Bronchial epithelial cell (primary cell): Measurements from ENCODE around the gene FER1L5. TPM values are rescaled to one million over a fixed set of nuclear protein-coding genes. Genes with fewer than 3 reads are reported as not detected.

Experiments used
- DNase-seq: peaks from one replicate; pipeline ENCODE4 v3.0.0-alpha.2; 2010; ENCODE audit warnings: low read depth
- FAIRE-seq: peaks from 2 replicates; lab custom pipeline; 2011; peaks lifted over from hg19 to GRCh38; lab: Jason Lieb, UNC
- H3K27me3 ChIP-seq: 2 replicates; pipeline ENCODE4 v1.5.1; 2011; ENCODE audit warnings: low read length; ENCODE audit not compliant: control insufficient read depth, insufficient read depth
- H3K36me3 ChIP-seq: 2 replicates; pipeline ENCODE4 v1.5.1; 2011; ENCODE audit warnings: low read length; ENCODE audit not compliant: control insufficient read depth, insufficient read depth
- H3K4me3 ChIP-seq: 2 replicates; pipeline ENCODE4 v1.5.1; 2011; ENCODE audit warnings: mild to moderate bottlenecking, low read depth, low read length, control low read depth
- CTCF ChIP-seq: IDR thresholded peaks from 2 replicates; pipeline ENCODE4 v1.5.1; 2011; ENCODE audit warnings: mild to moderate bottlenecking, moderate library complexity, low read length, control low read depth, inconsistent platforms; ENCODE audit not compliant: insufficient read depth, severe bottlenecking
- total RNA-seq: library from RNA; depleted of rRNA; stranded (reverse); fragments of >200 nt; gene quantifications from 2 replicates; pipeline ENCODE4 v1.2.1, GENCODE V29; 2014

Gene FER1L5
- total RNA-seq, 1 donor from 2014 or later = under 0.01 TPM

- TF ChIP-seq CTCF = no peak
- peaks cover 12% of the 10 kb centered on the region for H3K36me3 ChIP-seq
- FAIRE-seq = no peak
- no peak for DNase-seq
- H3K27me3 ChIP-seq = no peaks in the 10 kb centered on the region
- H3K4me3 ChIP-seq = no peak overlapping the region
Measured at GRCh38 chr2:96703021-96703751, 60.6 kb downstream of the FER1L5 start.

DNA sequence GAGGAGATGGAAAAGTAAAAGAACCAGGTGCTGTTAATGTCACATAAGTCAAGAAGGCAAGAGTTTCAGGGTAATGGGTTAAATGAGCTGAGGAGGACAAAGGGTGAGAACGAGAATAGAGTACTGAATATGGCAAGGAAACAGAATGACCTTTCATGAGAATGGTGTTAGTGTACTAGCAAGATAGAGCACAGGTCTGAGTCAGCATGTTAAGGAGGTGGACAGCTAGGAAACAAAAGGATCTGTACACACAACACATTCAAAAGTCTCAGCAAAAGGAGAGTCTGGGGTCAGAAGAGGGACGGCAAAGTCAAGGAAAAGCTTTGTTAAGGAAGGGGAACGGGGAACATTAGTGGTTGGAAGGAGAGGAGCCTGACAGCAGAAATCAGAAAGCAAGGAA, 68.4 kb downstream of the FER1L5 start:
- no peak overlapping the region for H3K4me3 ChIP-seq
- FAIRE-seq = peak; percentile 86

GRCh38 chr2:96715658-96716057, 73.1 kb downstream of the FER1L5 start:
- DNase-seq (peak; percentile 50), FAIRE-seq (no peak)
- Histone ChIP-seq H3K36me3 (peaks cover 12% of the 10 kb centered on the region), H3K27me3 (no peaks in the 10 kb centered on the region), H3K4me3 (no peak overlapping the region)
- no peak for TF ChIP-seq CTCF

More for the DNA sequence above, 68.4 kb downstream of the FER1L5 start:
- H3K27me3 ChIP-seq = no peaks in the 10 kb centered on the region
- no peak for DNase-seq
- no peak for TF ChIP-seq CTCF
- H3K36me3 ChIP-seq = peaks cover 28% of the 10 kb centered on the region

DNA sequence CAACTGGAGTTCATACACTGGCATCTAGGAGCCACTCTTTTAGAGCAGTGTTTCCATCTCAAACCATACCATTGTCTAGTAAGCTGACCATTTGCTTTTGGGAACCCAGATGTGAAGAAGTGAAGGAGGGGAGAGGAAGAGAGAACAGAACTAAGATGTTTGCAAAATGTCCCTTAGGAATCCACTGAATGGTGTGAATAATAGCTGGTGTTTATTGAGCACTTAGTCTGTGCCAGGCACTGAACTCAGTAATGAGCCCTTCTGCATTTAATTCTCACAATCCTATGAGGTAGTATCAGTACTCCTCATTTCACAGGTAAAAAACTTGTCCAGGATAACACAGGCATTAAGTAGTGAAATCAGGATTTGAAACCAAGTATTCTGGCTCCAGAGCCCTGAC, 73.8 kb downstream of the FER1L5 start:
- FAIRE-seq (no peak), DNase-seq (no peak)
- no peak for TF ChIP-seq CTCF
- Histone ChIP-seq H3K27me3 (no peaks in the 10 kb centered on the region), H3K4me3 (no peak overlapping the region), H3K36me3 (peaks cover 8% of the 10 kb centered on the region)

- DNase-seq = no peak
- FAIRE-seq = no peak
- H3K27me3 ChIP-seq = no peaks in the 10 kb centered on the region
- no peak for TF ChIP-seq CTCF
- H3K4me3 ChIP-seq = no peak overlapping the region
- H3K36me3 ChIP-seq = peaks cover 3% of the 10 kb centered on the region
Measured at GRCh38 chr2:96726131-96726530, 83.6 kb downstream of the FER1L5 start.

DNA sequence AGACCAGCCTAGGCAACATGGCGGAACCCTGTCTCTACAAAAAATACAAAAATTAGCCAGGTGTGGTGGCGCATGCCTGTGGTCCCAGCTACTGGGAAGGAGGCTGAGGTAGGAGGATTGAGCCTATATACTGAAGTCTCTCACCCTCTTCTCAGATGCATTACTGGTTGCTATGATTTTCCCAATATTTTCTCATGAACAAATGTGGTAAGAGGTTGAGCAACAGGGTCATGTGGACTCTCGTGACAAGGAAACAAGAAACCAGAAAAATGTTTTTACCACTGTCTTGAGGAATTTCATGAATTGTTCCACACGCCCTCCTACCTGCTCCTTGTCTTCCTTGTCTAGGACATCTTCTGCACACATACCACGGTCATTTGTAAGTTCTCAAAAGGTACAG, 84.9 kb downstream of the FER1L5 start:
- Histone ChIP-seq H3K4me3 (no peak overlapping the region), H3K36me3 (peaks cover 3% of the 10 kb centered on the region), H3K27me3 (no peaks in the 10 kb centered on the region)
- TF ChIP-seq CTCF = no peak
- DNase-seq = no peak
- no peak for FAIRE-seq
